K562 (cell line): ENCODE results near the gene CTSZ. TPM values are rescaled to one million over a fixed set of nuclear protein-coding genes. Genes with fewer than 3 reads are reported as not detected.

Experiments
- ATAC-seq: fragments of 200-7000 bp; cut with Tn5 transposase; 3 replicates; pipeline ENCODE4 v1.9.1; 2020; ENCODE audit warnings: moderate library complexity
- BruUV-seq: library from RNA; stranded (reverse); fragments of 400-500 nt; replicated peaks from 2 replicates; lab custom pipeline; 2021; lab: Mats Ljungman, UMichigan
- CTCF ChIA-PET: fragments of 300-600 bp; formaldehyde crosslinking; extraction: SDS; loops from one replicate; lab custom pipeline; 2021; ENCODE audit warnings: low intra/inter-chr PET ratio; lab: Yijun Ruan, JAX
- POLR2A ChIA-PET: fragments of 300-600, 350-650 bp; sonication (Branson Sonifier 250); formaldehyde crosslinking; extraction: SDS; loops from one replicate; lab custom pipeline; 2021; ENCODE audit warnings: antibody characterized with exemption, inconsistent platforms; lab: Yijun Ruan, JAX
- DNase-seq, 4 experiments: peaks; one replicate each; pipeline versions ENCODE4 v3.0.0 to v3.0.0-alpha.2; 2011 to 2018; ENCODE audit warnings: low spot score in 3 of 4, mixed read lengths in 3 of 4; ENCODE audit errors: extremely low read depth in 1 of 4
- FAIRE-seq: peaks from 2 replicates; lab custom pipeline; 2011; peaks lifted over from hg19 to GRCh38; lab: Jason Lieb, UNC
- H2AFZ ChIP-seq: 2 replicates; pipeline ENCODE4 v1.6.0; 2011; ENCODE audit warnings: low read depth, low read length, control low read depth, inconsistent platforms
- H3K27ac ChIP-seq: fragments of 200-600 bp; 3 replicates; pipeline ENCODE4 v1.8.0; 2011; ENCODE audit warnings: low read depth, mild to moderate bottlenecking, control low read depth, inconsistent platforms, low read length, moderate library complexity, mixed read lengths; ENCODE audit errors: extremely low read depth
- H3K27me3 ChIP-seq, 2 experiments: fragments of 300-600 bp in 1 of 2; 2 replicates in 1 of 2; 3 replicates in 1 of 2; pipeline versions ENCODE4 v1.6.0 to v1.8.0; 2011; ENCODE audit warnings: inconsistent platforms in 2 of 2, low read length in 2 of 2, mild to moderate bottlenecking in 1 of 2, mixed read lengths in 1 of 2, moderate library complexity in 1 of 2; ENCODE audit not compliant: control insufficient read depth in 2 of 2, insufficient read depth in 2 of 2
- H3K36me3 ChIP-seq: fragments of 300-600 bp; 3 replicates; pipeline ENCODE4 v1.8.0; 2011; ENCODE audit warnings: mild to moderate bottlenecking, low read length, inconsistent platforms; ENCODE audit not compliant: control insufficient read depth, insufficient read depth
- H3K4me1 ChIP-seq, 2 experiments: fragments of 200-600 bp in 1 of 2; replicated peaks in 1 of 2; 2 replicates in 1 of 2; 3 replicates in 1 of 2; pipeline versions ENCODE4 v1.5.1 to v1.8.0; 2011; ENCODE audit warnings: inconsistent platforms in 2 of 2, low read length in 2 of 2, mild to moderate bottlenecking in 1 of 2, mixed read lengths in 1 of 2, moderate library complexity in 1 of 2; ENCODE audit not compliant: control insufficient read depth in 2 of 2, insufficient read depth in 2 of 2
- H3K4me2 ChIP-seq: 2 replicates; pipeline ENCODE4 v1.6.1; 2011; ENCODE audit warnings: low read length, control low read depth, inconsistent platforms, mixed read lengths; ENCODE audit not compliant: insufficient read depth
- H3K4me3 ChIP-seq: fragments of 200-600 bp; sonication (generic), shearing (Covaris generic); 2 replicates; pipeline ENCODE4 v1.5.1; 2016; ENCODE audit warnings: control low read depth, inconsistent platforms
- H3K79me2 ChIP-seq: fragments of 200-600 bp; 3 replicates; pipeline ENCODE4 v1.8.0; 2011; ENCODE audit warnings: low read length, inconsistent platforms; ENCODE audit not compliant: control insufficient read depth, insufficient read depth
- H3K9ac ChIP-seq, 2 experiments: 2 replicates each; pipeline versions ENCODE4 v1.6.0 to v1.6.1; 2011; ENCODE audit warnings: low read depth in 2 of 2, low read length in 2 of 2, control low read depth in 1 of 2, inconsistent platforms in 1 of 2, mild to moderate bottlenecking in 1 of 2, mixed read lengths in 1 of 2; ENCODE audit not compliant: insufficient read depth in 1 of 2
- H3K9me1 ChIP-seq: one replicate; pipeline ENCODE4 v1.6.0; 2011; ENCODE audit warnings: inconsistent platforms, mild to moderate bottlenecking, low read length, moderate library complexity; ENCODE audit not compliant: control insufficient read depth, insufficient read depth
- H3K9me3 ChIP-seq: replicated peaks from 2 replicates; pipeline ENCODE4 v1.5.1; 2011; ENCODE audit warnings: low read depth, low read length, inconsistent platforms; ENCODE audit not compliant: control insufficient read depth, insufficient read depth
- H4K20me1 ChIP-seq: replicated peaks from 2 replicates; pipeline ENCODE4 v1.6.1; 2011; ENCODE audit warnings: low read length, inconsistent platforms, mixed read lengths; ENCODE audit not compliant: control insufficient read depth, insufficient read depth
- DIDO1 ChIP-seq: fragments of 450-650 bp; IDR thresholded peaks from 2 replicates; pipeline ENCODE4 v1.6.1; 2016; ENCODE audit warnings: low read depth, missing biosample characterization, missing genetic modification characterization
- DPF2 ChIP-seq: fragments of 450-650 bp; IDR thresholded peaks from 2 replicates; pipeline ENCODE4 v1.6.1; 2016
- MGA ChIP-seq: fragments of 450-650 bp; IDR thresholded peaks from 2 replicates; pipeline ENCODE4 v1.6.1; 2016; ENCODE audit warnings: mild to moderate bottlenecking, moderate library complexity
- PCBP2 ChIP-seq: fragments of 200-400 bp; formaldehyde crosslinking; IDR thresholded peaks from 2 replicates; pipeline ENCODE4 v1.6.1; 2018; ENCODE audit warnings: low read length, low read depth, mild to moderate bottlenecking, moderate library complexity; ENCODE audit not compliant: poor library complexity, severe bottlenecking
- PHTF2 ChIP-seq: fragments of 250-450 bp; sonication (Bioruptor Pico); IDR thresholded peaks from 2 replicates; pipeline ENCODE4 v1.5.0; 2021; ENCODE audit warnings: mild to moderate bottlenecking
- SAFB ChIP-seq: fragments of 200-400 bp; formaldehyde crosslinking; IDR thresholded peaks from 2 replicates; pipeline ENCODE4 v1.6.1; 2017; ENCODE audit warnings: low read depth, low read length, borderline replicate concordance
- WGBS: fragments of 100-300 bp; shearing (Covaris generic); methylation state at CpG from one replicate; pipeline ENCODE4 v1.1.6; 2016; ENCODE audit warnings: low coverage, mixed read lengths; ENCODE audit not compliant: insufficient coverage; ENCODE audit errors: missing lambda C conversion rate; 5-methylcytosine and 5-hydroxymethylcytosine counted together
- in situ Hi-C: fragments of 300-500 bp; cut with MboI; formaldehyde crosslinking; loops from 4 replicates; pipeline ENCODE4 v1.15.0; 2018; ENCODE audit warnings: inconsistent platforms, mixed read lengths
- intact Hi-C: fragments of 100-400 bp; cut with micrococcal nuclease; formaldehyde crosslinking; loops from 2 replicates; pipeline ENCODE4 v1.14.2; 2022
- polyA plus RNA-seq, 8 experiments: library from polyadenylated mRNA; depleted of rRNA in 4 of 8; stranded (reverse) in 5 of 8; unstranded in 3 of 8; fragments of >200 nt; fragmentation: Nextera tagmentation in 2 of 8; fragmentation: Illumina TruSeq in 1 of 8; extraction: Ambion mirVana in 2 of 8; extraction: Trizol in 1 of 8; gene quantifications; 2 replicates each; pipeline versions ENCODE4 v1.2.1 to v1.2.3, GENCODE V29; 2011 to 2014; ENCODE audit warnings: inconsistent platforms in 1 of 8, missing spikeins in 1 of 8
- total RNA-seq, 7 experiments: library from RNA; depleted of rRNA in 6 of 7; stranded (reverse); fragments of >200 nt in 6 of 7; fragmentation: Illumina TruSeq in 2 of 7; extraction: Trizol in 2 of 7; gene quantifications; 2 replicates each; pipeline versions ENCODE4 v1.2.1 to v1.2.3, GENCODE V29; 2011 to 2021; ENCODE audit warnings: low replicate concordance in 1 of 7
- TF ChIP-seq, protein P1 (sequence below), 2 experiments: fragments of 450-650 bp in 1 of 2; sonication (generic) in 1 of 2; formaldehyde crosslinking in 1 of 2; IDR thresholded peaks in 1 of 2; conservative IDR thresholded peaks in 1 of 2; 2 replicates each; pipeline versions ENCODE4 v1.6.1 to v1.8.1; 2016 to 2023; ENCODE audit warnings: mild to moderate bottlenecking in 2 of 2, moderate library complexity in 2 of 2, inconsistent platforms in 1 of 2, missing genetic modification reagents in 1 of 2
- TF ChIP-seq, protein P2 (sequence below): sonication (generic); formaldehyde crosslinking; IDR thresholded peaks from 2 replicates; pipeline ENCODE4 v1.8.1; 2023; ENCODE audit warnings: mild to moderate bottlenecking, missing genetic modification reagents

The CTSZ gene
- total and polyA plus RNA-seq, 9 of the 15 experiments (the other 6 are each of a cell fraction or from before 2014, with no cell fraction given) = 1.6 to 143 (median 82.8) TPM

DNA sequence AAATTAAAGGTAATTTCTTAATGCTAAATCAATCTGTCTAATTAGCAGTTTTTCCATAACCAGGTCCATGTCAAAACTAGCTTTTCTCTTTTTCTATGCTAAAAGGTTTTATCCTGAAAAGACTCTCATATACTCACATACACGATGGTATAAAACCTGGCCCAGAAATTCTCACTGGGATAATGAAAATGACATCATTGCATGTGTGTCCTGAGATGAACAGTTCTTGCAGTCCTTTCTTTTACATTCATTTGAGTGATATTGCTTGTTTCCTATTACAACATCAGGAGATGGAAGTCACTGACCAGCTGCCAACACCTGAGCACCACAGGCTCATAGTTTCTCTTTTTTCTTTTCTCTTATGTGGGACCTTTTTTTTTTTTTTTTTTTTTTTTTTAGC lies 43.4 kb upstream of the CTSZ start:
- H3K4me1 ChIP-seq = peaks cover 0 to 8% of the 10 kb centered on the region in 2 experiments; a peak in 2 of 5 replicates
- BruUV-seq = no TSS peak
- peaks cover 19 to 26% of the 10 kb centered on the region in 2 experiments for H3K27me3 ChIP-seq
- WGBS = 0% methylated on average over 1 of the region's 1 CpG
- no peak for ATAC-seq
- in situ Hi-C loops = no loop called here
- H3K9ac ChIP-seq = no peak overlapping the region
- no peak overlapping the region for H3K4me2 ChIP-seq
- H3K79me2 ChIP-seq = no peaks in the 10 kb centered on the region
- intact Hi-C loops = no loop called here
- H2AFZ ChIP-seq = no peak overlapping the region
- H3K9me1 ChIP-seq = no peaks in the 10 kb centered on the region
- H3K9me3 ChIP-seq = no peaks in the 10 kb centered on the region
- no peak overlapping the region for H3K27ac ChIP-seq
- ChIA-PET CTCF (no interaction called here), POLR2A (interaction anchor here (0.6 to 1.4 kb wide), 5 partner anchors 9 to 153 kb away, joined by 3 to 6 read pairs (median 3); partner anchors contain the start of gene ATP5F1E)
- no peak for DNase-seq
- FAIRE-seq = no peak
- no peaks in the 10 kb centered on the region for H4K20me1 ChIP-seq
- H3K36me3 ChIP-seq = no peaks in the 10 kb centered on the region
- no peak overlapping the region for H3K4me3 ChIP-seq
- no peak for TF ChIP-seq DIDO1 (tag)
- TF ChIP-seq SAFB = no peak
- TF ChIP-seq MGA = no peak
- no peak for TF ChIP-seq DPF2
- no peak for TF ChIP-seq PCBP2
- TF ChIP-seq, protein P1, sequence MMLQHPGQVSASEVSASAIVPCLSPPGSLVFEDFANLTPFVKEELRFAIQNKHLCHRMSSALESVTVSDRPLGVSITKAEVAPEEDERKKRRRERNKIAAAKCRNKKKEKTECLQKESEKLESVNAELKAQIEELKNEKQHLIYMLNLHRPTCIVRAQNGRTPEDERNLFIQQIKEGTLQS (IDR thresholded peaks at IDR 0.05) = no peak
- TF ChIP-seq, protein P1 (CRISPR knock-in tag; conservative IDR thresholded peaks at IDR 0.05) = no peak
- TF ChIP-seq, protein P2, sequence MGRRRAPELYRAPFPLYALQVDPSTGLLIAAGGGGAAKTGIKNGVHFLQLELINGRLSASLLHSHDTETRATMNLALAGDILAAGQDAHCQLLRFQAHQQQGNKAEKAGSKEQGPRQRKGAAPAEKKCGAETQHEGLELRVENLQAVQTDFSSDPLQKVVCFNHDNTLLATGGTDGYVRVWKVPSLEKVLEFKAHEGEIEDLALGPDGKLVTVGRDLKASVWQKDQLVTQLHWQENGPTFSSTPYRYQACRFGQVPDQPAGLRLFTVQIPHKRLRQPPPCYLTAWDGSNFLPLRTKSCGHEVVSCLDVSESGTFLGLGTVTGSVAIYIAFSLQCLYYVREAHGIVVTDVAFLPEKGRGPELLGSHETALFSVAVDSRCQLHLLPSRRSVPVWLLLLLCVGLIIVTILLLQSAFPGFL = no peak
- TF ChIP-seq PHTF2 = no peak
